Activated T-cell treated with anti-CD3 and anti-CD28 coated beads, Interleukin-2, amount 50 U/mL, for 1 hour (primary cell): Measurements from ENCODE around the gene SMC4.

Source experiments
- DNase-seq: peaks from one replicate; pipeline ENCODE4 v3.0.0-alpha.2; 2020

Gene SMC4

GRCh38 chr3:160398820-160399124 is 678 bp upstream of the SMC4 start:
- no peak for DNase-seq

- DNase-seq: no peak
These were observed 716 bp downstream of the SMC4 start for GRCh38 chr3:160400030-160400701.

GRCh38 chr3:160400702-160401150 is 1.3 kb downstream of the SMC4 start:
- peak; percentile 39 for DNase-seq

- no peak for DNase-seq
These were observed 2.0 kb downstream of the SMC4 start for GRCh38 chr3:160401291-160402095.

- DNase-seq: no peak
These were observed 3.0 kb downstream of the SMC4 start for GRCh38 chr3:160402221-160403027.

GRCh38 chr3:160403028-160403545 is 3.6 kb downstream of the SMC4 start:
- no peak for DNase-seq

GRCh38 chr3:160403796-160404470 is 4.5 kb downstream of the SMC4 start:
- no peak for DNase-seq

GRCh38 chr3:160409812-160410610 is 10.6 kb downstream of the SMC4 start:
- DNase-seq: no peak

GRCh38 chr3:160412477-160412876 is 13.0 kb downstream of the SMC4 start:
- no peak for DNase-seq

- peak; percentile 55 for DNase-seq
These were observed 14.3 kb downstream of the SMC4 start for GRCh38 chr3:160413613-160414248.

- DNase-seq: no peak
These were observed 17.9 kb downstream of the SMC4 start for GRCh38 chr3:160417311-160417710.

- no peak for DNase-seq
These were observed 28.5 kb downstream of the SMC4 start for GRCh38 chr3:160427832-160428424.

- no peak for DNase-seq
These were observed 34.6 kb downstream of the SMC4 start for GRCh38 chr3:160434071-160434470.

GRCh38 chr3:160435095-160435494 is 35.6 kb downstream of the SMC4 start:
- DNase-seq: no peak

GRCh38 chr3:160435747-160436146 is 36.3 kb downstream of the SMC4 start:
- DNase-seq: no peak

- DNase-seq: no peak
These were observed 37.6 kb downstream of the SMC4 start for GRCh38 chr3:160437083-160437455.

GRCh38 chr3:160440687-160441086 is 41.2 kb downstream of the SMC4 start:
- DNase-seq: no peak

GRCh38 chr3:160444411-160444810 is 45.0 kb downstream of the SMC4 start:
- no peak for DNase-seq

- DNase-seq: no peak
These were observed 46.4 kb downstream of the SMC4 start for GRCh38 chr3:160445854-160446253.

- no peak for DNase-seq
These were observed 47.1 kb downstream of the SMC4 start for GRCh38 chr3:160446522-160447056.

GRCh38 chr3:160447544-160447943 is 48.1 kb downstream of the SMC4 start:
- no peak for DNase-seq
